ENCODE measurements around the gene LIPC.
"Not testable (repeated sequence)": the region's sequence is repeated elsewhere in the genome, so short reads cannot be mapped to it uniquely, and the experiment has no call there.

LIPC gene

DNA sequence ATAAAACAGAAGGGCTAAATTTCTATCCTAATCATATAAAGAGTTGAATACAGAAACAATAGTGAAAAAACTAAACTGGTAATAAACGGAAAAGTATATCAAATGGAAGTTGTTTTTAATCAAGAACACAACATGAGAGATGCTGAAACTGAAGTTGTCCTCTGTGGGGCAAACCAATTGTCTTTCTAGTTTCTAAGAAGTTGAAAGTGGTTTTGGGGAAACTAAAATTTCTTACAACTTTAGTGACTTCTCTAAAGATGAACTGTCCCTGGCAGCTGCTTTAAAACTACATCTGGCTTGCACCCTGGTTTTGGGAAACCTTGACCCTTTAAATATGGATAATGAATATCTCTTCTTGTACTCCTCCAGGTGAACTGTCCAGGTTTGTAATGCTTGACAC is 162.1 kb downstream of the LIPC start:
- no peak for DNase-seq

DNA sequence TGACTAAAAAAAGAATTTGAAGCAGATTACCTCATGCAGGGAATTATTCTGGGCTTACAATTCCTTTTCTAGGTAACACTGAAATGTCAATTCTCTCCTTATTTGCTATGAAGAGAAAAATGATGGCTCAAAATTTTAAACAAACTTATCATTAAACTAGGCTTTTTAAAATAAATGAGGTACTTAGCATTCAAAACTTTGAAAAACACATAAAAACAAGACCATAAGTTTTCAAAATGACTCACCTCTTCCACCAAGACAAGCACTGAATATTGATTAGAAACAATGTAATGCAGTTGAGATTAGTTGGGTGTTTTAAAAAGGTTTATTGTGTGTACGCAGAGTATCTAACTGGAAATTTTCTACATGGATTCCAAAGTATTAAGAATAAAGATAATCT is 163.1 kb downstream of the LIPC start:
- DNase-seq = no peak

GRCh38 chr15:58595516-58596263 is 163.9 kb downstream of the LIPC start:
- no peak for DNase-seq

- no peak for DNase-seq
Observed at GRCh38 chr15:58597943-58598828, 166.4 kb downstream of the LIPC start.

DNA sequence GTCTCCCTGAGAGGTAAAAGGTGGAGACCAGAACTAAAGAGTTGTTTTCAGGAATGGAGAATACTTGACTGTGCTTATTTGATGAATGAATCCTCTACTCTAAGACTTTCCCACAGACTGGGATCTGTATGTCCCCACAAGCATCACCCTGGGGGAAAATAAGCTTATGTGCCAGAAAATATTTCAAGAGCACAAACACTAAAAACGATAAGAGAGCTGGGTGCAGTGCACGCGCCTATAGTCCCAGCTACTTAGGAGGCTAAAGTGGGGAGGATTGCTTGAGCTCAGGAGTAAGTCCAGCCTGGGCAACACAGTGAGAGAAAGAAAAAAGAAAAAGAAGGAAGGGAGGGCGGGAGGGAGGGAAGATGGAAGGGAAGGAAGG is 167.0 kb downstream of the LIPC start:
- DNase-seq = no peak

DNA sequence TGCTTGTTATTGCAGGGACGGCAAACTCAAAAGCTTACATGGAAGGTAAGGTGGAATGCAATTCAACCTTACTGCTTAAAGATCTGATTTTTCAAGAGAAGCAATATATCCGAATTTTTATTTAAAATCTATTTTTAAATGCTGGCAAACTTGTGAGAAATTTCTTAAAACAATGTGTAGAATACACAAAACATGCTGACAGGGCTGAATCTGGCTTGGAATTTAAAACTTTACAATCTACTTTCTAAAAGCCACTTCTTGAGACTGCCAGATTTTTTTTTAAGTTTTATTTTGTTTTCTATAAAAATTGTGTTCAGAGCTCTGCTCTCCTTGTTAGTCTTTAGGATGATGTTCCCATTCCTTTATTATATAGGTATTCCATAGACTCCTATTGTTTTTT is 171.0 kb downstream of the LIPC start:
- DNase-seq = no peak

DNA sequence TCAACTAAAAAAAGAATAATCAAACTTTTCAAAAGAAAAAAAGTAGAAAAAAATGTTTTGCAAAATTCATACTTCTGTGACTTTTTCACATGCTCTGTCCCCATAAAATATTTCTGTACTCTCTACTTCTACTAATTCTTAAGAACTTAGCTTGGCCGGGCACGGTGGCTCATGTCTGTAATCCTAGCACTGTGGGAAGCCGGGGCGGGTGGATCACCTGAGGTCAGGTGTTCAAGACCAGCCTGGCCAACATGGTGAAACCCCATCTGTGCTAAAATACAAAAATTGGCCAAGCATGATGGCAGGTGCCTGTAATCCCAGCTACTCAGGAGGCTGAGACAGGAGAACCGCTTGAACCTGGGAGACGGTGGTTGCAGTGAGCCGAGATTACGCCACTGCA is 172.1 kb downstream of the LIPC start:
- DNase-seq = not testable (repeated sequence)

- no peak for DNase-seq
Observed at GRCh38 chr15:58604455-58604923, 172.7 kb downstream of the LIPC start.

DNA sequence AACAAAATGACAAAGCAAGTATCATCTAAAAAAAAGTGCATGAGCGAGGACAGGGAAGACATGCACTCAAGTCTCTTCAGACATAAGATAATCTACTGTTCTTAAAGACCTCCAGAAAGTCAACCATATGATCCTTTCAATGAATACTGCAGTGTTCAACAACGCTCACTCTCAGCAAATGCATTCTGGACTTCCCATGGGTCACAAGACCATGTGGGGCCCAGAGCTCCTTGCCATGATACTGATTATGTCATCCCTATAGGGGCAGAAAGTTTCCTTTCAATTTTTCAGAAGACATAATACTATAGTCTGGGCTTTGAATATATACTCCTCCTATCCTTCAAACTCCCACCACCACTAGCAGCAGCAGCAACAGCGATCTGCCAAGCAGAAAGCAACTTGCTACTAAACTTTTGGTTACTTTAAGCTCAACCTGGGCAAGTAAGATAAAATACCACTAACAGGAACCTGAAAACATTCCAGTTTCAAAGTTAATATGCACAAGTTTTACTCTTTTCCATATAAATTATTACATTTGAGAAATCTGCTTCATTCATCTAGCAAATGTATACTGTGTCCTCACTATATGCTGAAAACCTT is 174.2 kb downstream of the LIPC start:
- no peak for DNase-seq

DNA sequence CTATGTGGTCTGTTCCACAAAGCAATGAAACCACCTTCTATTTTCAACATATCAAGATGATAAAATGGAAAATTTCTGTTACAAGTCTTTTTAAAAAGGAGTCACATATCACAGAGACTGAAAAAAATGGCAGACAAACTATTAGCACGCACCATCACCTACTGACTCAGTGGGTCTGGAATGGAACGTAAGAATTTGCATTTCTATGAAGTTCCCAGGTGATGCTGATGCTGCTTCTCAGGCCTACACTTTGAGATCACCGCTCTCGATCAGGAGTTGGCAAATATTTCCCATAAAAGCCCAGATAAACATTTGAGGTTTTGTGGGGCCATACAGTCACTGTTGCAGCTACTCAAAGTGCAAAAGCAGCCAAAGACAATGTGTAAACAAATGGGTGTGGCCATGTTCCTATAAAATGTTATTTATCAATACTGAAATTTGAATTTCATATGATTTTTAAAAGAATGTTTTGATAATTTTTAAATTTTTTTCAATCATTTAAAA is 174.8 kb downstream of the LIPC start:
- DNase-seq = no peak

- peak; percentile 73 for DNase-seq
Observed at GRCh38 chr15:58608129-58608590, 176.4 kb downstream of the LIPC start.

DNA sequence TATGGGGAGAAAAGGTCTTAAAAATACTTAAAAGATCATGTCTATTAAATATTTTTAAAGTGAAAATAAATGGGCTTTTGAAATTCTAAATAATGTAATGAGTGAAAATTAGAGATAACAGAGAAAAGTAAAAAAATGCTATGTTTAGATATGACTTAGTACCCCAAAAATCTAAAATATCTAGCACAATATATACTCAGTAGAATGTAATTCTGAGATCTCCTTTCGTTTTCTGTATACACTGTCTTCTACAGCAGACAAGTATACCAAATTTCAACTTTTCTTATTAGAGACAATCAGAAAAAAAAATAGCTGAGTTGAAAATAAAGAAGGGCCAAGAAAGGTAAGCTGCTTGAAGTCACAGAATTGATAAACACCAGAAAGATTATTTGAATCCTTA is 176.9 kb downstream of the LIPC start:
- DNase-seq = no peak

DNA sequence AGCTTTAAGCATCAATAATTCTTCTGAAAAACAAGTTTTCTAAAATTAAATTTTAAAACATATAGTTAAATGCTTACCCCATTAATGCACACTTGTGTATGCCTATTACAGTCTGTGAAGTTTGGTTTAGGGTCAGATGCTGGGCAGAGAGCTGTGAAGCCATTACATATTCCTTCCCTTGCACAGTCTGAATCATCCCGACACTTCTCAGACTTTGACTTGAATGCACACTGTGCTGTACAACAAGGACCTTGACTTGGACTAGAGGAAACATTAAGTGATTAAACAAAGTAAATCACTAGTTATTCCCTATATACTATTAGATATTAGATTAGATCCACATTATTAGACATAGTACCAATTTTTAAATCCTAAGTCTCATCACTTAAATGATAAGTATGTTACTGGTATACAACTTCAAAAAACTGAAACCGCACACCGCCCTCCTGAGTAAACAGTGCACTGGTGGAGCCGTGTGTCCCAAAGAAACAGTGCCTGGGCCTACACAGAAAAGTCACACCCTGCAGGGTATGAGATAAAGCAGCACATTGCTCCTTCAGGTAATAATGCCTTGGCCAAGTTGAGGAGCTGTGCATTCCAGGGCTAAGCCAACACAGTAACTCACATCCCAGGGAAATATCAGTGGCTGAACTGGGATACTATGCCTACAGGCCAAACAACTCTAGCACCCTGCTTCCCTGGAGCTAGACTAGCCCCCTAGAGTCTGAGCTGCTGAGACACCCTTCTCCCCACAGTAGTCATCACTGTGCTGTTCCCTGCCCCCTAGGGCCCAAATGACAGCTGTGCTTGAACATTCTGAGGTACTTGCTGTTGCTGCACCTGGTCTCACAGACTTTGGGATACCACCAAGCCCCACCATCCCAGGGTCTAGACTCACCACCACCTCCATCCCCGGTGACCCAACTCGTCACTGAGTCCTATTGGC is 180.2 kb downstream of the LIPC start:
- DNase-seq = no peak

DNA sequence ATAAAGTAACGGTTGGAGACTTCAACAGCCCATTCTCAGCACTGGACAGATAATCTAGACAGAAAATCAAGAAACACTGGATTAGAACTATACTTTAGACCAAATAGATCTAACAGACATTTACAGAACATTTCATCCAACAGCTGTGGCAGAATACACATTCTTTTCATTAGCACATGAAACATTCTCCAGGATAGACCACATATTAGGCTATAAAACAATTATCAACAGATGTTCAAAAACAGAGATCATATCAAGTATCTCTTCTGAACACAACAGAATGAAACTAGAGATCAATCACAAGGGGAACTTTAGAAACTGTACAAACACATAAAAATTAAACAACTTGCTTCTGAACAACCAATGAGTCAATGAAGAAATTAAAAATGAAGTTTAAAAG is 184.4 kb downstream of the LIPC start:
- DNase-seq = peak; percentile 7

Measured in fibroblast of skin of right quadriceps (primary cell).